HL-60 (cell line): ENCODE data around the gene MICALL2.
"Not testable (repeated sequence)": the region's sequence is repeated elsewhere in the genome, so short reads cannot be mapped to it uniquely, and the experiment has no call there.

Source experiments
- DNase-seq, 2 experiments: peaks; one replicate each; pipeline ENCODE4 v3.0.0-alpha.2; 2010 to 2020; ENCODE audit warnings: low read depth in 1 of 2, low spot score in 1 of 2
- H3K27ac ChIP-seq: fragments of 250-450 bp; sonication (Bioruptor Pico); replicated peaks from 2 replicates; pipeline ENCODE4 v1.5.1; 2020; ENCODE audit warnings: mild to moderate bottlenecking, moderate library complexity
- H3K27me3 ChIP-seq: fragments of 250-450 bp; sonication (Bioruptor Pico); 2 replicates; pipeline ENCODE4 v1.5.1; 2021; ENCODE audit warnings: mild to moderate bottlenecking, moderate library complexity; ENCODE audit not compliant: insufficient read depth, poor library complexity, severe bottlenecking
- H3K4me3 ChIP-seq: replicated peaks from 2 replicates; pipeline ENCODE4 v1.5.1; 2011; ENCODE audit warnings: mild to moderate bottlenecking, control low read depth, low read length; ENCODE audit not compliant: insufficient read depth
- CTCF ChIP-seq: IDR thresholded peaks from one replicate; pipeline ENCODE4 v1.5.1; 2011; ENCODE audit warnings: low read length, control low read depth, inconsistent platforms; ENCODE audit not compliant: insufficient read depth
- GABPA ChIP-seq: IDR thresholded peaks from 2 replicates; pipeline ENCODE4 v1.6.1; 2012; ENCODE audit warnings: low read depth
- POLR2AphosphoS5 ChIP-seq: IDR thresholded peaks from 2 replicates; pipeline ENCODE4 v1.6.1; 2012; ENCODE audit warnings: low read depth
- REST ChIP-seq: IDR thresholded peaks from 2 replicates; pipeline ENCODE4 v1.6.1; 2012; ENCODE audit warnings: low read depth; ENCODE audit not compliant: insufficient replicate concordance
- SPI1 ChIP-seq: IDR thresholded peaks from 2 replicates; pipeline ENCODE4 v1.6.1; 2012; ENCODE audit warnings: low read depth, mild to moderate bottlenecking, borderline replicate concordance

MICALL2 gene

GRCh38 chr7:1444925-1445322 lies 14.3 kb downstream of the MICALL2 start:
- no peak for DNase-seq
- TF ChIP-seq SPI1: no peak
- no peak for TF ChIP-seq CTCF
- TF ChIP-seq REST: no peak
- no peak for TF ChIP-seq POLR2AphosphoS5
- no peak for TF ChIP-seq GABPA

GRCh38 chr7:1444214-1444924 lies 14.9 kb downstream of the MICALL2 start:
- DNase-seq: no peak
- H3K27me3 ChIP-seq: no peaks in the 10 kb centered on the region
- H3K4me3 ChIP-seq: no peak overlapping the region
- H3K27ac ChIP-seq: no peak overlapping the region
- TF ChIP-seq GABPA (no peak), CTCF (no peak), SPI1 (no peak), REST (no peak), POLR2AphosphoS5 (no peak)

More at GRCh38 chr7:1444925-1445322, 14.3 kb downstream of the MICALL2 start:
- Histone ChIP-seq H3K4me3 (no peak overlapping the region), H3K27ac (no peak overlapping the region), H3K27me3 (no peaks in the 10 kb centered on the region)

- H3K27me3 ChIP-seq, H3K4me3 ChIP-seq, DNase-seq, H3K27ac ChIP-seq: not testable (repeated sequence)
Measured at GRCh38 chr7:1443587-1444200, 15.6 kb downstream of the MICALL2 start.

GRCh38 chr7:1442355-1443124 lies 16.7 kb downstream of the MICALL2 start:
- DNase-seq: no peak
- no peak for TF ChIP-seq SPI1
- TF ChIP-seq CTCF: no peak
- no peak for TF ChIP-seq GABPA
- TF ChIP-seq POLR2AphosphoS5: no peak
- TF ChIP-seq REST: no peak
- Histone ChIP-seq H3K4me3 (no peak overlapping the region), H3K27me3 (no peaks in the 10 kb centered on the region), H3K27ac (no peak overlapping the region)
